Left cardiac atrium (tissue), 4 donors: ENCODE measurements around the gene MRPS18B. TPM values are rescaled to one million over a fixed set of nuclear protein-coding genes. Genes with fewer than 3 reads are reported as not detected.
A peak's percentile ranks its signal among the peaks of the same experiment; 100 is the strongest.
"Not testable (repeated sequence)": the region's sequence is repeated elsewhere in the genome, so short reads cannot be mapped to it uniquely, and the experiment has no call there.

Source experiments
- ATAC-seq, 2 donors: fragments of 200-7000 bp; cut with Tn5 transposase; one replicate each; pipeline ENCODE4 v1.9.1; 2020; ENCODE audit warnings: mild to moderate bottlenecking in 2 of 2, moderate library complexity in 2 of 2
- DNase-seq: peaks from one replicate; pipeline ENCODE4 v3.0.0-alpha.2; 2020
- intact Hi-C, 2 donors: fragments of 100-400 bp; cut with DNase I; formaldehyde crosslinking; loops; one replicate each; pipeline versions ENCODE4 v1.14.1 to v1.15.1; 2022 to 2023
- microRNA-seq, 2 donors: library from miRNA; unstranded; fragments of <30 nt; microRNA quantifications; one replicate each; pipeline ENCODE4 v1.2.0, GENCODE V29; 2020
- total RNA-seq, 2 donors: library from RNA; stranded (reverse); fragmentation: NEBNext Ultra II Directional; extraction: Animal tissue kit (Norgen Biotek cat#: 25700); gene quantifications; one replicate each; pipeline ENCODE4 v1.2.1, GENCODE V29; 2021
- donor health status: DM: no; HTN: yes; CAD: no.
- donor health status: DM: no; HTN: yes; CAD: no; lungs with severe emphysema.
- donor health status: DM: yes; HTN: yes; CAD: no.
- donor health status: Dilated cardiomyopathy.

Gene MRPS18B
- total RNA-seq, 2 donors from 2014 or later: 71.1 to 74.7 TPM

DNA sequence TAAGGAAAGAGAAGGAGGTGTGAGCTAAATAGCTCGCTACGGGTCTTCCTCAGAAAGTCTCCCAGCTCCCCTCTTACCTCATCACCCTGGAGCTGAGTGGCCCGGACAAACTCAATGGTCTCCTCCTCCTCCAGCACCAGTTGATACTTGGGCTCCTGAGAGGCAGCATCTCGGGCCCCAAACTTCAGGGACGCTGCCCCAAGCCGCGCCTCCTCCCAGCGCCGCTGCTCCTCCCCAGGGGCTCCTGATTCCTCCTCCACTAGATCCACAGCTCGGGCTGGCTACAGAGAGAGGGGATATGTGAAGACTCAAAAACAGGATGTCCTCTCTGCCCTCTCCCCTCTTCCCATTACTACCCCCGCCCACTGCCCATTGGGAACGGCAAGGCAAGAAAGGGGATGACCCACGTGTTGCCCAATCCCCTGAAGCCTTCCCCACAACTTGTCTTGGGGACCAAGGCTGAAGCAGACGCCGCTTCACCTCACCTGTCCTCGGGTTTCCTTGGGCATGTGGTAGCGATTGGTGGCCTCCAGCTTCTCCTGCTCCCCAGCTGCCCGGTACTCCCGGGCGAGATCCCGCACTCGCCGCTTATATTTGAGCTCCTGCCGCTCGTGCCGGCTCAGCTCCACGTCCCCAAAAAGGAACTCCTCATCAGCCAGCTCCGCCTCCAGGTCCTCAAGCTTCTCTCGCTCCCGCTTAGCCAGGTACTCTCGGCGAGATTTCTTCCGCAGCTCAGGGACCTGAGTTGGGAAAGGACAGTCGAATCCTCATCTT lies 47.5 kb downstream of the MRPS18B start:
- ATAC-seq (no peak), DNase-seq (no peak)
- intact Hi-C loops: no loop called here

DNA sequence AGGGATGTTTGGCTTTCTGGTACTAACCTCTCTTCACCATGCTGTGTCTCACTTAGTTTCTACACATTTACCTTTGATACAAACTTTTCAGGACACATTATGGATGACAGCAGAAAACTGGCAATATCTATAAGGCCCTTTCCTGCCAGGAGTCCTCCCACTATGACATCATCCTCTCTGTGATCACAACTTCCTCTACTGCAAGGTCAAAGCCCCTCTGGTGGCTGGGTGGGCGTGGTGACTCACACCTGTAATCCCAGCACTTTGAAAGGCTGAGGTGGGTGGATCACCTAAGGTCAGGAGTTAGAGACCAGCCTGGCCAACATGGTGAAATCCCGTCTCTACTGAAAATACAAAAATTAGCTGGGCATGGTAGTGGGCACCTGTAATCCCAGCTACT lies 48.7 kb downstream of the MRPS18B start:
- DNase-seq, ATAC-seq, intact Hi-C loops: not testable (repeated sequence)

GRCh38 chr6:30670760-30671527 lies 53.3 kb downstream of the MRPS18B start:
- ATAC-seq (no peak), DNase-seq (no peak)
- intact Hi-C loops: loop anchor here in 1 of 2 donors (5.0 to 10.0 kb wide), 2 partner anchors 44 to 186 kb away; partner anchors contain the start of genes ATAT1 and HLA-E

DNA sequence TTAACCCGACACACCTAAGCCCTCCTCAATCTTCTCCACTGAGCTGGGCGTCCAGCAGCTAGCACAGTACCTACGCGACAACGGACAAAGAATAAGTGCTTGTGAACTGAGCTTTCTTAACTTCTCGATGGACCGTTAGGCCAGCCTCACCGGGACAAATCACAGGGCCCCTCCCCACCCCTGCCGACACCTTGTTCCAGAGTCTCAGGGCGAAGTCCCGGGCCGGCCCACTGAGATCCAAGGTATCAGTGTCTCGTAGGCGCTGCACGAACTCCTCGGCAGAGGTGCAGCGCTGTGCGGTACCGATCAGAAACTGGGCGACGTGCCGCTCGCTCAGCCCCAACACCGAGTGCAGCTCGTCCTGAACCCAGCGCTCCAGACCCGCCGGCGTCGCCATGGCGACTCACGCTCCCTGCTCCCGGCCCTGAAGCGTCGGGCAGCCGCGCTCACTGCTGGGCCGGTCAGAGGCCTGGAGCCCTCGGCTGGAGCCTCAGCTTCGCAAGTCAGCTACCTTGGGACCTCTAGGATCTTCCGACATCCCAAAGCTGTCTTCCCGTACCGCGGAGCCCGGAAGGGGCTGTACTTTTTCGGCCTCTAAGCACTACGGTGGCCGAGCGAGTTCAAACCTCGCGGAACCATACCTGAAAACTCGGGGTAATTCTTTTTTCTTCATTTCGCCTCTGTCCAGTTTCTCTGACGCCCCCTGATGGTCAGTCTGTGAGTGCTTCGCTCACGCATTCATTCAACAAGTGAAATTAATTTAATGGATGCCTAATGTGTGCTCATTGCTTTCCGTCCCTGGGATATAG lies 55.0 kb downstream of the MRPS18B start, which contains the start of gene DHX16:
Gene DHX16 (minus strand): TSS at position 562 of the 809 bp plus-strand sequence. CDS start 165 bp downstream, at position 397.
- intact Hi-C loops: loop anchor here in 1 of 2 donors (5.0 to 10.0 kb wide), 2 partner anchors 45 to 188 kb away; partner anchors contain the start of genes ATAT1 and HLA-E
- ATAC-seq: peak; percentile 91 to 94
- peak; percentile 97 for DNase-seq

Small RNAs within 50 kb of the gene (microRNA-seq; reads per million reads assigned to microRNA genes)
- gene MIR877: 9.3 to 34.9 reads per million in 2 donors

Other genes starting within 250 kb of the MRPS18B start
- gene HLA-E, start 128.3 kb upstream of the MRPS18B start, total RNA-seq: 100 to 1,000 TPM; 210 to 242 TPM
- gene GNL1, start 61.4 kb upstream of the MRPS18B start, total RNA-seq: 10 to 100 TPM; 25.7 to 32.1 TPM
- 1 to 10 TPM; 4.6 to 5.4 TPM for gene PRR3, start 60.5 kb upstream of the MRPS18B start, total RNA-seq
- 10 to 100 TPM; 30.7 to 45.9 TPM for gene ABCF1, start 46.4 kb upstream of the MRPS18B start, total RNA-seq
- gene PPP1R10, start 597 bp upstream of the MRPS18B start, total RNA-seq: 10 to 100 TPM; 37.3 to 42.1 TPM
- gene ATAT1, start 9.0 kb downstream of the MRPS18B start, total RNA-seq: 1 to 10 TPM; 2.7 to 3.8 TPM
- 10 to 100 TPM; 30.1 to 39.3 TPM for gene C6orf136, start 29.3 kb downstream of the MRPS18B start, total RNA-seq
- gene DHX16, start 55.2 kb downstream of the MRPS18B start, total RNA-seq: 10 to 100 TPM; 17.6 to 18.6 TPM
- 10 to 100 TPM; 28.0 to 36.8 TPM for gene PPP1R18, start 68.8 kb downstream of the MRPS18B start, total RNA-seq
- gene NRM, start 73.1 kb downstream of the MRPS18B start, total RNA-seq: 1 to 10 TPM; 5.3 to 6.3 TPM
- gene MDC1, start 99.4 kb downstream of the MRPS18B start, total RNA-seq: 10 to 100 TPM; 19.1 to 25.6 TPM
- gene TUBB, start 102.5 kb downstream of the MRPS18B start, total RNA-seq: 100 to 1,000 TPM; 276 to 303 TPM
- gene FLOT1, start 124.8 kb downstream of the MRPS18B start, total RNA-seq: 100 to 1,000 TPM; 170 to 179 TPM
- gene IER3, start 126.7 kb downstream of the MRPS18B start, total RNA-seq: 10 to 100 TPM; 23.0 to 81.5 TPM